ENCODE results near the gene SLC49A4.

Gene SLC49A4

DNA sequence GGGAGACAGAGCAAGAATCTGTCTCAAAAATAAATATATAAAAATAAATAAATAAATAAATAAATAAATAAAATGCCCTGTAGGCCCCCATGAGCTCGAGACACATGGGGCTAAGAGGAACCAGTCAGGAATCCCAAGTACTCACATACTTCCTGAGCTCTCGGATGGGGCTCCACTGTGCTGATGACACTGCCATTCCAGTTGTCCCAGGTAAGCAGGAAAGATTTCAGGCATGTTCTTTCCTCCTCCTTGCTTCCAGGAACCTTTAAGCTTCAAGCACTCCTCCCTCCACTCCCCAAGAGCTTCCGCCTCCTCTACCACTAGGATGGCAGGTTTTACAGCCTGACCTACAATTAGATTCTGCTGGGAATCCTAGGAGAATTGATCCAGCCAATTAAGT lies 113.4 kb downstream of the SLC49A4 start:
- DNase-seq (ENCODE audit: low spot score): no peak

DNA sequence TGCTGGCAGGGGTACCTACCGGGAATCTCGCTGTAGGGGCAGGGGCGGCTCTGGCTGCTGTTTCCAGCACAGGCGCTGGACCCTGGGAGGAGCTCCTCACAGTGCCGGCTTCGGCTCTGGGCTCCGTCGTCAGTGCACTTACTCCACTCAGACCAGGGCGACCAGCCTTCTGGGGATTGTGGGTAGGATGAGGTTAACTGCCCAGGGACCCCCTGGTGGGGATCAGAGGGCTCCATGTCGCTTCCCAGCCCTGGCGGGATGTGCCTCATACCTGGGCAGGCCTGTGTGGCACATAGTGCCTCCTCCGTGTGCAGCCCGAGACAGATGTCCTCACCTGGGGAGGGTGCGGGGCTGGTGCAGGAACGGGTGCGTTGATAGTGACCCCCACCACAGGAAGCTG lies 117.0 kb downstream of the SLC49A4 start:
- no peak for DNase-seq (ENCODE audit: low spot score)

DNA sequence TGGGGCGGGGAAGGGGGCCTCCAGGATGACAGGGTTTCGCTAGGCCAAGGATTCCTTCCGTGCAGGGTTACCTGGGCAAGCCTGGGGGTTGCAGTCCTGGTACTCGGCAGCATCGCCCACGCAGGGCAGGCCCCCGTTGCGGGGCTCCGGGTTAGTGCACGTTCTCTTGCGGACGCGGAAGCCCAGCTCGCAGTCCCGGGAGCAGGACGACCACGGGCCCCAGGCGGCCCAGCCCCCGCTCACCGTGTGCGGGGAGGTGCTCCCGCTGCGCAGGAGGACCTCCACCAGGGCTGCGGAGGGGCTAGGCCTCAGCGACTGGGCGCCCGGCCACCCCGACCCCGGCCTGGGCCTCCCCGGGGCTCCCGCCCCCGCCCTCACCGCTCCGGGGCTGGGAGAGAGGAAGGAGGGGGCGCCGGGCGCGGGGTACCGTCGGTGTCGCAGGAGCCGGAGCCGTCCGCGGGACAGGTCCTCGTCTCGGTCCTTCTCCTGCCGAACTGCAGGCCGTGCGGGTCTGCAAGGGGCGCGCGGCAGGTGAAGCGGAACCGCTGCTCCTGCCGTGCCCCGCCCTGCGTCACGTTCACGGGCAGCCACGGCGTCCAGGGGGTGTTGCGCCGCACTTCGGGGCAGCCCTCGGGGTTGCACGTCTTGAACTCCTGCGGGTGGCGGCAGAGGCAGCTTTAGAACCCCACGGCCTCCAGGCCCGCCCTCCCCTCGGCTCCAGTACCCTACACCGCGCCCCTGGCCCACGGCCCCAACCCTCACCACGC lies 118.1 kb downstream of the SLC49A4 start:
- no peak for DNase-seq (ENCODE audit: low spot score)

DNA sequence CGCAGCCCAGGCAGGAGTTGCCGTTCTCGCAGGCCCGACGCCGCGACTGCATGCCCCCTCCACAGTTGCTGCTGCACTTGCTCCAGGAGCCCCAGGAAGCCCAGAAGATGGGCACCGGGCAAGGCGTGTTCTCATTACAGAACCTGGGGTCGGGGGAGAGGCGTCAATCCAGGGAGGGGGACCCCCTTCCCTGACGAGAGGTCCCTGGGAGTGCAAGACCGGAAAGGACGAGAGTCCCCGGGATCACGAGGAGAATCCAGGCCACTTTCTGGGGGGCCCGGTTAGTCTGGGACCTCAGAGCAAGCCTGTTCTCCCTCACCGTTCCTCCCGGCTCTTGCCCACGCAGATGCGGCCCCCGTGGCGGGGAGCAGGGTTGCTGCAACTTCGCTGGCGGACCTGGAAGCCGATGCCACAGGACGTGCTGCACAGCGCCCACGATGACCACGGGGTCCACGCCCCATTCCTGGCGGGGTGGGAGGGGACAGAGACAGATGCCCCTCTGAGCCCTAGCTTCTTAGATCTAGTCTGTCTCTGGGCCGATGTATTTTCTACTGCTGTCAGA lies 118.8 kb downstream of the SLC49A4 start:
- DNase-seq (ENCODE audit: low spot score): no peak

DNA sequence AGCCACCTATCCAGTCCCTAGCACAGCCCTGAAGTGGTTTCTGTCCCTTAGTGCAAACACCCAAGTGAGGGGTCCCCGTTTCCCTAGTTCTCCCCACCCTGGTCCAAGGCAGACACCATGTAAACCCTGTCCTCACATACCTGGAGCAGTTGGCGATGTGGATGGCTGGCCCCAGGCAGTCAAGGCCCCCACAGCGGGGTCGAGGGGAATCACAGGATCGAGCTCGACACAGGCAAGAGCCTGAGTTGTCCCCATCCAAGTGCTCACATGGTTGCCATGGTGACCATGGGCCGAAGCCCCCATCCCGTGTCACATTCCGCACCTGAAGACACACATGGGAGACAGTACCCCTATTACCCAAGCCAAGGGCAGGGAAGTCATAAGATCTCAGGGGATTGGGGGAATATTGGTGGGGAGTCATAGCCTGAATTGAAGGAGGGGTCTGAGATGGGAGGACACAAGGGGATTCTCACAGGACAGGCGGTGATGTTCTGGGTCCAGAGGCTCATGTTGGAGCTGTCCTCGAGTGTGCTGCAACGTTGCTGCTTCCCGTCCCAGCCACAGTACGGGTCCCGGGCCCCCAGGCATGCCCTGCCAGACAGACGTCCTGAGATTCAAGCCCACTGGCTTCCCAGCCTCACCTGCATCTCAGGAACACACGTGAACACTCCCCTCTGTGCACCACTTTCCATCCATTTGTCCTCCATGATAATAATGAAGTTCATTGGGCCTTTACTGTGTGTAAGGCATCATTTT lies 120.6 kb downstream of the SLC49A4 start:
- DNase-seq (ENCODE audit: low spot score): no peak

DNA sequence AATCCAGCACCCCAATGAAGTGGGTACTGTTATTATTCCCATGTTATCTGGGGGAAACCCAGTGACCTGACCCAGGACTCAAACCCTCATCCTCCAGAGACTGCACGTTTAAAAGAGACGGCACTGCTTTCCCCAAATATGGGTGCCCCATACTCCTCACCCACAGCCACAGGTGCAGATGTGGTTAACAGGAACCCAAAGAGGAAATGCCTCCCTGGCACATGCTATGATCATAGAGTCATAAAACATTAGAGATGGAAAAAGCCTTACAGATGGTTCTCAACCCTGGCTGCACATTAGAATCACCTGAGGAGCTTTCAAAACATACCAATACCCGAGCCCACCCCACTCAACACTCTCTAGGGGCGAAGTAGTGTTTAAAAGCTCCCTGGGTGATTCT lies 121.2 kb downstream of the SLC49A4 start:
- no peak for DNase-seq (ENCODE audit: low spot score)

DNA sequence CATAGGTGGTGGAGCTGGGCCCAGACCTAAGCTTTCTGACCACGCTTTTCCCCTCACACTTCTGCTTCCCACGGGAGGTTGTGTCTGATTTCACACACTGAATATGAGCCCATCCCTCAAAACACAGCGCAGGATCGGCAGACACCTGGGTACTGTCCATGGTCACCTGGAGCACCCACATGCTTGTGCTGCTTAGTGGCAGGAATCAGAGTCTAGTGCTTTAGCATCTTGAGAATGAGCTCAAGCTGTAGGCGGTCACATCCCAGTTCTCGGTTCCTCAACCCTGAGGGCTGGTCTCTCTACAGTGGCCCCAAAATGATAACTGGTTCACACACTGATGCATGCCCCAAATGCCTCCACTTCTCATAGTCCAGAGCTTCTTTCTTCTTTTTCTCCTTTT lies 121.7 kb downstream of the SLC49A4 start:
- no peak for DNase-seq (ENCODE audit: low spot score)

DNA sequence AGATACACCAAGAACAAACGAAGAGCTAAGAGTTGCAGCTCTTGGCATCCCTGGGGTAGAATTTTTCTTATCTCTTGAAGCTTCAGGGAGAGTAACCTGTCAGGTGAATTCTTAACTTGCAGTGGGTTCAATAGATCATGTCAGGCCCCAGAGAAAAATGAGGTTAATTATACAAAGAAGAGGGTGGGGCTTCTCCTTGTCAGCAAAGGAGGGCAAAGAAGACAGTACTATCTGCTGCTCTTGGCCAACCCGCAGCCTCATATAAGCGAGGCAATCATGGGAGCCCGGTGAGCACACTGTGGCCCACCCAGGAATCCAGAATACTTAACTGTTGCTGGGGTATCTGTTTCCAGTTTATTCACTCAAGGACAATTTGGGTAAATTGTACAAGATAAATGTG lies 122.5 kb downstream of the SLC49A4 start:
- no peak for DNase-seq (ENCODE audit: low spot score)

DNA sequence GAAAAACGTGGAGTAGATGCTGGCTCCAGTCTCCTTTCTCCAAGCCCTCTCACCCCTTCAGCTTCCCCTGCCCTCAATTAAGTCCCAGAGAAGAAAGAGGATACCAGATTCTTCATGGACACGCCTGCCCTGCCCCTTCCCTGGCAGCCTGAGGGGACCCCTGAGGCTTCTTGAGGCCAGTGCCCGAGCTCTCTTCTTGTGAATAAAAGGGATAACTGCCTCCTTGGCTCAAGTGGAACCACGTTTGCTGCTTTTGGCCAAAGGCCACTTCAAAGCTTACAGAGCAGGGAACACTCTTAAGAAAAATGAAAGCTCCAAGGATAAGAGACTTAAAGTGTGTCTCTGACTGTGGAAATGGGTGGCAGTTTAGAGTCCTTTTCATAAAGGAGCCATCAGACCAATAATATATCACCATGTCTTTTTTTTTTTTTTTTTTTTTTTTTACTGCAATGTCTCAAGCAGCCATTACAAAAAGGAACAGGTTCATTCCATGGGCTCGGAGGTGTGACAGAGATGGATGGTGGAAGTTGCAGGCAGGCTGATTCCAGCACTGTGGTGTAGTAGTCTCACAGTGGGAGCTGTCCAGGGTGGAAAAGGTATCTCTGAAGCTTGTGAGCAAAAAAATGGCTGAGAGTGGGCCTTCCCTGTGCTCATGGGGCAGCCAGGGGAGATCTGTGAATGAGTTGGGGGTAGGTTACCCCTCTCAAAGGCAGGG lies 123.9 kb downstream of the SLC49A4 start:
- DNase-seq (ENCODE audit: low spot score): no peak

DNA sequence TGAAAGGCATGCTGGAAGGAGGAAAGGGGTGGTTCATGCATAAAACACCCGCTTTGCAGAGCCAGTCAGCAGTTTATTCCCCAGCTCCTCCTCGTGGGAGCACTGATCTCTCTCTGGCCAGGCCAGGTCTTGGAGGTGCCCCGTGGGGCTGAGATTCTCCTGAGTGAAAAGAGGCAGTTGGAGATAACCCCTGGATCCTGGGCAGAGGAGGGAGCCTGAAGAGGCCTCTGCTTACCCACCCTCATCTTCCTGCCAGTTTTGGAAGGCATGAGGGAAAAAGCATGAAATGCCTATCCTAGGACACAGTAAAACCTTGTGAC lies 124.4 kb downstream of the SLC49A4 start:
- no peak for DNase-seq (ENCODE audit: low spot score)

DNA sequence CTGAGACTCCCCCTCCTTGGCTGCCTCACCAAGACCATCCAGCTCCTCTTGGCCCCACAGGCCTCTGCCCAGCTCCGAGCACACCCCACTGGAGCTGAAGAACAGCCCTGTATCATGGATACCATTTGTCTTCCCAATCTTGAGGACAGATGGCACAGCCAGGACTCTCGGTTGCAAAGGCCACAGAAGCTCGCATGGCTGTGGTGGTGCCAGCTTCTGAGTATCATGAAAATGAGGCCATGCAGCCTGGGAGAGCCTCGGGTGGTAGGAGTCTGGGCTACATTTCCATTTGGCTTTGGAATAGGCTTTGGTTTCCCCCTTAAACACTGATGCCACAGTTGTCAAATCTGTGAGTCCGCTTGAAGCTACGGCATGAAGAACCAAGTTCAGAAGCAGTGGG lies 126.1 kb downstream of the SLC49A4 start:
- no peak for DNase-seq (ENCODE audit: low spot score)

DNA sequence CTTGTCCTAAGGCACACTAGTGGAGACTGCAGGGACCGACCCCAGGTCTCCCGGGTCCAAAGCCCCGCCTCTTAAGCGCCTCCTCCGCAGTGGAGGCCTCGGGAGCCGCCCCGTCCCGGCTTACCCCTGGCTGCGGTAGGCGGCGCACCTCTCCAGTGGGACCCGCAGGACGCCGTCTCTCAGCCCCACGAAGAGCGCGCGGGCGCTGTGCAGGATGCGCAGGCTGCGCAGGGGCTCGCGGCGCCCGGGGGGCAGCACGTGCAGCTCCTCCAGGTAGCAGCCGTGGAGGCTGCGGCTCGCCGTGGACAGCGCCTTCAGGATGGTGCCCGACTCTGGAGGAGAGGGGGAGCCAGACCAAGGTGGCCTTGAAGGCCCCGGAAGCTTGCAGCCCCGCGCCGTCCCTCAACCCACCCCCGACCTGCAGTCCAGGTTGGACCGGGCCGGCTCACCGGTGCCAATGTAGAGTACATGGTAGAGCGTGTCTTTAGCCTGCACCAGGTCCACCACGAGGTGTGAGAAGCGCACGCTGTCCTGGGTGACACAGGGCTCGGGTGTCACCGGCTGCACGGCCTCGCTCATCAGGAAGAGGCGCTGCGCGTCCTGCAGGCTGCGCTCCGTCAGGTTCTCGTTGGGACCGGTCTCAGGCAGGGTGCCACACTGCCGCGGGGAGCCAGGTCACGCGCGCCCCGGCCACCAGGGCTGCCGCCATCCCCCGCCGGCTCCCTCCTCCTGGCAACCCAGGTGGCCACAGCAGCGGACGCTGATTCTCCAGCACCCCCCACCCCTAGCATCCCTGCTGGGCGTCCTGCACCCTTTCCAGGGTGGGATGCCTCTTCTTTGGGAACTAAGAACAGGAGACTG lies 127.2 kb downstream of the SLC49A4 start:
- DNase-seq (ENCODE audit: low spot score): no peak

DNA sequence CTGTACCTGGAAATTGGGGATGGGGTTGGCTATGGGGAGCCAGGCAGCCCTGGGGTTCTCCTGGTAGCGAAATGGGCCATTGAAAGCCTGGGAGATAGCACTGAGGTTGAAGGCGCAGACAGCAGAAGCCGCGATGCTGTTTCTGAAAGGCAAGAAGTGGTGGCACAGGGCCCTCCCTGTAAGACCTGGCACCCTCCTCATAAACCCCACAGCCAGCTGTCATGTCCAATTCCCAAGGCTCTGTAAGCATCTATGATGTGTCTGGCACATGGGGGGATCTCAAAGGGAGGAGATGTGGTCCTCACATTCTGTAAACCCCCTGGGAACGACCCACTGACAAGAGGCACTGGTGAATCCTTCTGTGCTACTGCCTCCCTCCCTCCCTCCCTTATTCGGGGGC lies 128.7 kb downstream of the SLC49A4 start:
- no peak for DNase-seq (ENCODE audit: low spot score)

DNA sequence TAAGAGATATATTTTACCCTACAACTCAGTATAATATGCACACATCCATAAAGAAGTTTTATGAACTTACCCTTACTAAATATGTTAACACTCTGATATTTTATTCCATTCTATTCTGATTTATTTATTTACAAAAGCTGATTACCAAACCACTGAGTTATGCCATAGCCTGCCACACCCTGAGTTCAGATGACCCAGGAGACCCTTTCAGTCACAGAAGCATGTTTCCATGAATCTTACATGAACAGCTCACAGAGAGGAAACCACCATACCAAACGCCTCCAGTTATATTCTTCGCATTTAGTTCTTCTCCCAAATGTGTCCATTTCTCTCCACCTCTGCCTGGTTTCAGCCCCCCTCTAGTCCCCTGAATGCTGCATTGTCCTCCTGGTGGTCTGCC lies 129.2 kb downstream of the SLC49A4 start:
- no peak for DNase-seq (ENCODE audit: low spot score)

DNA sequence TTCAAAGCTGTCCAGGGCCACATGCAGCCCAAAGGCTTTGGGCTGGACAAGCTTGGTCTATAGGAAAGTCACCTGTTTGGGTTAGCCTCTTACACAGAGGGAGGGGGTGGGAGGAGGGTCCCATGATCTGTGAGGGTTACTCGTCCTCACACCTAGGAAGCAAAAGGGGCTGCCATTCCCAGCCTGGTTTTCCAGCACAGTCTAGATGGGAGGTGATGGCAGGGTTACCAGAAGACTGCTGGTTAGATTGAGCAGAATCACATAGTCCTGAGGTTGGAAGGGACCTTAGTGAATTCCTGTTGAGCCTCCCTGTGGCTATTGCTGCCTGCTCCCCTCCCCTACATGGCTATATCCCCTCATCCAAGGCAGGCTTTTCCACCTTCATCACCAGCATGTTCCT lies 130.9 kb downstream of the SLC49A4 start:
- DNase-seq (ENCODE audit: low spot score): no peak

DNA sequence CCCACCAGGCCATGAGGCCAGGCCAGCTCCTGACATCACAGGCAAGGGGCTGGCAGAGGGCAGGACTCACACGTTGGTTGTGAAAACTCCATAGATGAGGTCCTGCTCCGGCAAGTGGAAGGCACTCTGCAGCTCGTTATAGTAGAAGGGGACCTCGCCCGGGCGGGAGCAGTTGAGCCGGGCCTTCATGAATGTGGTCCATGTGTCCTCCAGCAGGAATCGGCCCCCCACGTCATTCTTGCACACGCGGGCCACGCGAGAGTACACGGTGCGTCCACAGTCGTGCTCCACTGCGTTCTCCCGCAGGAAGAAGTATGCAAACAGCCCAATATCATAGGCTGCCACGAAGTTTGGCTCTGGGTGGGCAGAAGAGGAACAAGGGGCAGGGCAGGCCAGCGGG lies 131.5 kb downstream of the SLC49A4 start:
- DNase-seq (ENCODE audit: low spot score): no peak

DNA sequence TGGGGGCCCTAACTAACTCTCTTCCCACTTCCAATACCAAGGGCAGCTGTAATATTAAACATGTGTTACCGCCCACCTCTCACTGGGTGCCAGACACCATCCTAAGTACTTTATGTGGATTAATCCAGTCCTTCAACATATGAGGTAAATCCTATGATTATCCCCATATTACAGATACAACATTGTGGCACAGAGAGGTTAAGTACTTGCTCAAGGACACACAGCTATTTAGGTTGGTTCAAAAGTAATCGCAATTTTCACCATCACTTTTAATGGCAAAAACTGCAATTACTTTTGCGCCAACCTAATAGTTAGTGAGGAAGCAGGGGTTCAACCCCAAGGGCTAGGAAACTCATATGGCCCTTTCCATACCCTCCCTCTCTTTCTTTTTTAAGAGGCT lies 131.9 kb downstream of the SLC49A4 start:
- no peak for DNase-seq (ENCODE audit: low spot score)

DNA sequence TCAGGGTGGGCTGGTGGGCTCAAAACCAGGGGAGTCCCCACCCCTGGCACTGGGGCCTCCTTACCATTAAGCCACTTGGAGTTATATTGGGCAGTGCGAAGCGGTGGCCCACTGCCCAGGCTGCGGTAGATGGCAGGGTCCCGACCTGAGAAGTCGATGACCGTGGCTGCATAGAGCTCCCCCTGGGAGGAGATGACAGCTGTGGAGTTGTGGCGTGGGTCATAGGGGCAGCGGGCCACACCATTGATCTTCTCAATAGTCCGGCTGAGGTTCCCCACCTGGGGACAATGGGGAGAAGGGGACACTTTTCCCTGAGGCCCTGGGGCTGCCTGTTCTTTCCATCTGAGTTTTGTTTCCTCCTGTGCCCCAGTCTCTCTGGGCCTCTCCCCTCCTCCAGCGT lies 132.9 kb downstream of the SLC49A4 start:
- DNase-seq (ENCODE audit: low spot score): no peak

DNA sequence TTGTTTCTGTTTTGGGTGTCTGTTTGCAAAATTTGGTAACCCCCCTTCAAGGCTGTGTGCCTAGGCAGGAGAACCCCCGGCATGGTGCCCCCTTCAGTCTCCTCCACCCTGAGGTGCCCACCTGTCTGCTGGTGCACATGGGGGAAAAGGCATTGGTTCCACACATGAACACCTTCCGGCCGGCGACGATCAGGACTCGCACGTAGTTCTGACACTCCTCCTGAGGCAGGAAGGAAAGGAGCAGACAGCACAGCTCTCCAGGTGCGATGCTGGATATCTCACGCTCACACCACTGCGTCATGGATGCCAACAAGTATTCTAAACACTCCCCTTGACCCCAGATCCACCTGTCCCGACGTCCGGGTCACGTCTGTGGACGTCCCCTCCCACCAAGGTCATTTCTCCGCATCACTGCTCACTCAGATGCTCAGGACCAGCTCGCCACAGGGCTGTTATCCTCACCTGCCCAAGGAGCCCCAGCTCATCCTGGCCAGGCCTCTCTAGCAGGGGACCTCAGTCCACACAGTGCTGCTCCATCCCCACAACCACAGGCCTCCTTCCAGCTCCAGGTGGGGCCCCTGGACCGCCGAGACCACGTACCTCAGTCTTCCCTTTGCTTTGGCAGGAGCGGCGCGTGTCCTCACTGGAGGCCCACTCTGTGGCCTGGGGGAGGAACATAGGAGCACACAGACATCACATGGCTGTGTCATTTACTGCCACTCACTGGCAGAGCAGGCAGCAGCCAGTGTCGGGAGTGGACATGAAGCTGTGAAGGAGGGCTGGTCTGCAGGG lies 133.7 kb downstream of the SLC49A4 start:
- DNase-seq (ENCODE audit: low spot score): no peak

DNA sequence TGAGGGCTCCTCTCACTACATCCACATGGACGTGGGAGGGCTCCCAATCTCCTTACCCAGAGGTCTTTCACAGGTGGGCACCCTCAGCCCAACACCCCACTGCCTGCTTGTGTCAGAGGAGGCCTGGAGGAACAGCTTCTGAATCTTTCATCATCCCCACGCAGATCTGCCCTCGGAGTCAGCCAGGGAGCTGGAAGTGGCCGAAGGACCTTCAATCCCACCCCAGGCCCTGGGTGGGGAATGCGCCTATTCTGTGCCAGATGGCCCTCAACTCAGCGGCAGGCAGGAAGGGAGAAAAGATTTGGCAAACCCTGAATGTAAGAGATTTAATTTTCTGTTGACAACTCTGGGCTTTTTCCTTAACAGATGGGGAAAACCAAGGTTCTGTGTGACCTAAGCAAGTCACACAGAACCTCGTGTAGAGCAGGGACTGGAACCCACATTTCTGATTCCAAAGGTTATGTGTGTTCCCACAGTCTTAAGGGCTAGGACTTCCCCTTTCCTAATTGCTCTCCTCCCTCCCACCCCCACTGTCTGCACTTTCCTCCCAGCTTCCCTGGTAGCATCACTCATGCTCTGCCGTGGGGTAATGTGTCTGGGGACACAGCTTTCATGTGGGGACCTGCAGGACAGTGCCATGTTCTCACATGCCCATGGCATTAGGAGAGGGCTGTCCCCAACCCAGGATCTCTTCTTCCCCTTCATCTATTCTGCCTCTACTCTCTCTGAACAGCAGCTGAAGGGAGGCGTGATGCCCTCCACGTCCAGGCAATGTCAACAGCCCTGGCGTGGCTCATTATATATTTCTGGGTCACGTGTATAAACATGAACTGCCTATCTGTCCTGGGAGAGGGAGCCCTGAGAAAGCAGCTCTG lies 134.6 kb downstream of the SLC49A4 start:
- no peak for DNase-seq (ENCODE audit: low spot score)

All from hematopoietic multipotent progenitor cell treated with erythropoietin and hydrocortisone succinate and interleukin-3 and kit ligand, for 17 days (in vitro differentiated cells).